K562 (cell line): ENCODE results near the gene PNKD. TPM values are rescaled to one million over a fixed set of nuclear protein-coding genes. Genes with fewer than 3 reads are reported as not detected.
A peak's percentile ranks its signal among the peaks of the same experiment; 100 is the strongest.

Experiments
- ATAC-seq: fragments of 200-7000 bp; cut with Tn5 transposase; 3 replicates; pipeline ENCODE4 v1.9.1; 2020; ENCODE audit warnings: moderate library complexity
- BruUV-seq: library from RNA; stranded (reverse); fragments of 400-500 nt; replicated peaks from 2 replicates; lab custom pipeline; 2021; lab: Mats Ljungman, UMichigan
- CTCF ChIA-PET: fragments of 300-600 bp; formaldehyde crosslinking; extraction: SDS; loops from one replicate; lab custom pipeline; 2021; ENCODE audit warnings: low intra/inter-chr PET ratio; lab: Yijun Ruan, JAX
- POLR2A ChIA-PET: fragments of 300-600, 350-650 bp; sonication (Branson Sonifier 250); formaldehyde crosslinking; extraction: SDS; loops from one replicate; lab custom pipeline; 2021; ENCODE audit warnings: antibody characterized with exemption, inconsistent platforms; lab: Yijun Ruan, JAX
- DNase-seq, 4 experiments: peaks; one replicate each; pipeline versions ENCODE4 v3.0.0 to v3.0.0-alpha.2; 2011 to 2018; ENCODE audit warnings: low spot score in 3 of 4, mixed read lengths in 3 of 4; ENCODE audit errors: extremely low read depth in 1 of 4
- FAIRE-seq: peaks from 2 replicates; lab custom pipeline; 2011; peaks lifted over from hg19 to GRCh38; lab: Jason Lieb, UNC
- H2AFZ ChIP-seq: 2 replicates; pipeline ENCODE4 v1.6.0; 2011; ENCODE audit warnings: low read depth, low read length, control low read depth, inconsistent platforms
- H3K27ac ChIP-seq: fragments of 200-600 bp; 3 replicates; pipeline ENCODE4 v1.8.0; 2011; ENCODE audit warnings: low read depth, mild to moderate bottlenecking, control low read depth, inconsistent platforms, low read length, moderate library complexity, mixed read lengths; ENCODE audit errors: extremely low read depth
- H3K27me3 ChIP-seq, 2 experiments: fragments of 300-600 bp in 1 of 2; 2 replicates in 1 of 2; 3 replicates in 1 of 2; pipeline versions ENCODE4 v1.6.0 to v1.8.0; 2011; ENCODE audit warnings: inconsistent platforms in 2 of 2, low read length in 2 of 2, mild to moderate bottlenecking in 1 of 2, mixed read lengths in 1 of 2, moderate library complexity in 1 of 2; ENCODE audit not compliant: control insufficient read depth in 2 of 2, insufficient read depth in 2 of 2
- H3K36me3 ChIP-seq: fragments of 300-600 bp; 3 replicates; pipeline ENCODE4 v1.8.0; 2011; ENCODE audit warnings: mild to moderate bottlenecking, low read length, inconsistent platforms; ENCODE audit not compliant: control insufficient read depth, insufficient read depth
- H3K4me1 ChIP-seq, 2 experiments: fragments of 200-600 bp in 1 of 2; replicated peaks in 1 of 2; 2 replicates in 1 of 2; 3 replicates in 1 of 2; pipeline versions ENCODE4 v1.5.1 to v1.8.0; 2011; ENCODE audit warnings: inconsistent platforms in 2 of 2, low read length in 2 of 2, mild to moderate bottlenecking in 1 of 2, mixed read lengths in 1 of 2, moderate library complexity in 1 of 2; ENCODE audit not compliant: control insufficient read depth in 2 of 2, insufficient read depth in 2 of 2
- H3K4me2 ChIP-seq: 2 replicates; pipeline ENCODE4 v1.6.1; 2011; ENCODE audit warnings: low read length, control low read depth, inconsistent platforms, mixed read lengths; ENCODE audit not compliant: insufficient read depth
- H3K4me3 ChIP-seq: fragments of 200-600 bp; sonication (generic), shearing (Covaris generic); 2 replicates; pipeline ENCODE4 v1.5.1; 2016; ENCODE audit warnings: control low read depth, inconsistent platforms
- H3K79me2 ChIP-seq: fragments of 200-600 bp; 3 replicates; pipeline ENCODE4 v1.8.0; 2011; ENCODE audit warnings: low read length, inconsistent platforms; ENCODE audit not compliant: control insufficient read depth, insufficient read depth
- H3K9ac ChIP-seq, 2 experiments: 2 replicates each; pipeline versions ENCODE4 v1.6.0 to v1.6.1; 2011; ENCODE audit warnings: low read depth in 2 of 2, low read length in 2 of 2, control low read depth in 1 of 2, inconsistent platforms in 1 of 2, mild to moderate bottlenecking in 1 of 2, mixed read lengths in 1 of 2; ENCODE audit not compliant: insufficient read depth in 1 of 2
- H3K9me1 ChIP-seq: one replicate; pipeline ENCODE4 v1.6.0; 2011; ENCODE audit warnings: inconsistent platforms, mild to moderate bottlenecking, low read length, moderate library complexity; ENCODE audit not compliant: control insufficient read depth, insufficient read depth
- H3K9me3 ChIP-seq: replicated peaks from 2 replicates; pipeline ENCODE4 v1.5.1; 2011; ENCODE audit warnings: low read depth, low read length, inconsistent platforms; ENCODE audit not compliant: control insufficient read depth, insufficient read depth
- H4K20me1 ChIP-seq: replicated peaks from 2 replicates; pipeline ENCODE4 v1.6.1; 2011; ENCODE audit warnings: low read length, inconsistent platforms, mixed read lengths; ENCODE audit not compliant: control insufficient read depth, insufficient read depth
- MAX ChIP-seq: sonication (generic); formaldehyde crosslinking; IDR thresholded peaks from 2 replicates; pipeline ENCODE4 v1.9.0; 2022; ENCODE audit warnings: mild to moderate bottlenecking, missing genetic modification reagents
- MNT ChIP-seq, 2 experiments: fragments of 450-650 bp; conservative IDR thresholded peaks; 2 replicates each; pipeline ENCODE4 v1.6.1; 2017; ENCODE audit warnings: mild to moderate bottlenecking in 2 of 2, moderate library complexity in 2 of 2
- PTTG1 ChIP-seq: fragments of 450-650 bp; IDR thresholded peaks from 2 replicates; pipeline ENCODE4 v1.6.1; 2016; ENCODE audit warnings: low read depth, mild to moderate bottlenecking, missing genetic modification characterization, missing compliant biosample characterization
- SMAD1 ChIP-seq: fragments of 150-350 bp; IDR thresholded peaks from 2 replicates; pipeline ENCODE4 v1.6.1; 2014; ENCODE audit warnings: low read length, low read depth; ENCODE audit not compliant: partially characterized antibody
- TFE3 ChIP-seq: fragments of 450-650 bp; formaldehyde crosslinking; IDR thresholded peaks from 2 replicates; pipeline ENCODE4 v1.4.0; 2020; ENCODE audit warnings: mild to moderate bottlenecking, mixed read lengths
- THRA ChIP-seq: fragments of 450-650 bp; IDR thresholded peaks from 2 replicates; pipeline ENCODE4 v1.6.1; 2017; ENCODE audit warnings: mild to moderate bottlenecking, moderate library complexity
- ZFP91 ChIP-seq: sonication (generic); formaldehyde crosslinking; IDR thresholded peaks from 2 replicates; pipeline ENCODE4 v1.8.0; 2022; ENCODE audit warnings: mild to moderate bottlenecking, missing genetic modification reagents
- ZNF511 ChIP-seq: sonication (generic); formaldehyde crosslinking; IDR thresholded peaks from 2 replicates; pipeline ENCODE4 v1.8.0; 2022; ENCODE audit warnings: mild to moderate bottlenecking, missing genetic modification reagents
- WGBS: fragments of 100-300 bp; shearing (Covaris generic); methylation state at CpG from one replicate; pipeline ENCODE4 v1.1.6; 2016; ENCODE audit warnings: low coverage, mixed read lengths; ENCODE audit not compliant: insufficient coverage; ENCODE audit errors: missing lambda C conversion rate; 5-methylcytosine and 5-hydroxymethylcytosine counted together
- in situ Hi-C: fragments of 300-500 bp; cut with MboI; formaldehyde crosslinking; loops from 4 replicates; pipeline ENCODE4 v1.15.0; 2018; ENCODE audit warnings: inconsistent platforms, mixed read lengths
- intact Hi-C: fragments of 100-400 bp; cut with micrococcal nuclease; formaldehyde crosslinking; loops from 2 replicates; pipeline ENCODE4 v1.14.2; 2022
- polyA plus RNA-seq, 8 experiments: library from polyadenylated mRNA; depleted of rRNA in 4 of 8; stranded (reverse) in 5 of 8; unstranded in 3 of 8; fragments of >200 nt; fragmentation: Nextera tagmentation in 2 of 8; fragmentation: Illumina TruSeq in 1 of 8; extraction: Ambion mirVana in 2 of 8; extraction: Trizol in 1 of 8; gene quantifications; 2 replicates each; pipeline versions ENCODE4 v1.2.1 to v1.2.3, GENCODE V29; 2011 to 2014; ENCODE audit warnings: inconsistent platforms in 1 of 8, missing spikeins in 1 of 8
- total RNA-seq, 7 experiments: library from RNA; depleted of rRNA in 6 of 7; stranded (reverse); fragments of >200 nt in 6 of 7; fragmentation: Illumina TruSeq in 2 of 7; extraction: Trizol in 2 of 7; gene quantifications; 2 replicates each; pipeline versions ENCODE4 v1.2.1 to v1.2.3, GENCODE V29; 2011 to 2021; ENCODE audit warnings: low replicate concordance in 1 of 7

PNKD gene
- total and polyA plus RNA-seq, 9 of the 15 experiments (the other 6 are each of a cell fraction or from before 2014, with no cell fraction given), result 26.0 to 105 (median 60.1) TPM

GRCh38 chr2:218286570-218287459 lies 16.5 kb downstream of the PNKD start (continued):
- no peak for TF ChIP-seq TFE3 (CRISPR knock-in tag)
- TF ChIP-seq SMAD1, result no peak

- H3K9me3 ChIP-seq, result no peaks in the 10 kb centered on the region
- FAIRE-seq (no peak), DNase-seq (peak in 1 of 4 experiments; percentile 54), ATAC-seq (no peak)
- peak overlapping the region; percentile 94 for H3K4me2 ChIP-seq
- H3K9me1 ChIP-seq, result peaks cover 3% of the 10 kb centered on the region
- in situ Hi-C loops, result loop anchor here (5.0 kb wide), 1 partner anchor 108 kb away; the partner anchor contains the start of gene CTDSP1
- no peaks in the 10 kb centered on the region for H3K27me3 ChIP-seq
- ChIA-PET CTCF (no interaction called here), POLR2A (interaction anchor here (0.6 to 2.5 kb wide), 8 partner anchors 10 to 119 kb away, joined by 3 to 10 read pairs (median 4); partner anchors contain the start of genes AAMP and PNKD)
- BruUV-seq, result no TSS peak
- H3K9ac ChIP-seq, result peak overlapping the region; percentile 82 to 92; a peak in 3 of 4 replicates
- no peak overlapping the region for H2AFZ ChIP-seq
- H4K20me1 ChIP-seq, result peaks cover 6% of the 10 kb centered on the region; the same call in 1 of the 2 replicates
- intact Hi-C loops, result loop anchor here (5.0 kb wide), 1 partner anchor 278 kb away; the partner anchor contains the start of genes CNOT9 and USP37
- H3K27ac ChIP-seq, result peak overlapping the region; percentile 88
- peaks cover 76% of the 10 kb centered on the region for H3K79me2 ChIP-seq
- H3K36me3 ChIP-seq, result peaks cover 28% of the 10 kb centered on the region
- peaks cover 48 to 59% of the 10 kb centered on the region in 2 experiments for H3K4me1 ChIP-seq
- peak overlapping the region; percentile 62 for H3K4me3 ChIP-seq
- WGBS, result 3% methylated on average over 6 of the region's 6 CpGs
- TF ChIP-seq ZNF511 (CRISPR knock-in tag) (no peak), MNT (conservative IDR thresholded peaks at IDR 0.05) (0 out of 4 replicates have a peak, but pooled peaks of 1 of the 2 experiments have one; percentile 30), ZFP91 (CRISPR knock-in tag) (no peak), MAX (CRISPR knock-in tag) (peak; percentile 10; the same call in 1 of the 2 replicates), THRA (no peak), PTTG1 (tag) (no peak)
Measured at GRCh38 chr2:218289639-218290315, 19.5 kb downstream of the PNKD start.
